Anterior cingulate cortex (tissue), 58 donors: ENCODE results near the gene CEP162.
"Not testable (repeated sequence)": the region's sequence is repeated elsewhere in the genome, so short reads cannot be mapped to it uniquely, and the experiment has no call there.

Experiments used
- DNase-seq, 58 donors: peaks; one replicate each; lab custom pipeline; 2025; lab: John Stamatoyannopoulos, UW

Gene CEP162

DNA sequence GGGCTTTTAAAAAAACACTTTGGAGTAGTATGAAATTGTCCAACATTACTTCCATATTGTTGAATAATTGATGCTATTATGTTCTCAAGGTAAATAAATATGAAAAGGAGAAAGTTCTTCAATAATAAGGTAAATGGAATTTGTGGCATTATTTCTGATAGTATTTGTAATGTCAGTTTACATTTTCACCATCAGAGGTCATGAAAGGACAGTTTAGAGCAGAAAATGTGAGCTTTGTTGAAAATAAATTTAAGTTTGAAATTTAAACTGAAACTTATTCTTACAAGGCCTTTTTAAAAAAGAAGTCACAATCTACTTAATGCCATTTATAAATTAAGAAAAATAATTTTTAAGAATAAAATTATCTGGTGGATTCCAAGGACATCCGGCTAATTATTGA lies 15.8 kb upstream of the CEP162 start:
- no peak for DNase-seq

GRCh38 chr6:84242265-84242664 lies 14.8 kb upstream of the CEP162 start:
- DNase-seq, result no peak

DNA sequence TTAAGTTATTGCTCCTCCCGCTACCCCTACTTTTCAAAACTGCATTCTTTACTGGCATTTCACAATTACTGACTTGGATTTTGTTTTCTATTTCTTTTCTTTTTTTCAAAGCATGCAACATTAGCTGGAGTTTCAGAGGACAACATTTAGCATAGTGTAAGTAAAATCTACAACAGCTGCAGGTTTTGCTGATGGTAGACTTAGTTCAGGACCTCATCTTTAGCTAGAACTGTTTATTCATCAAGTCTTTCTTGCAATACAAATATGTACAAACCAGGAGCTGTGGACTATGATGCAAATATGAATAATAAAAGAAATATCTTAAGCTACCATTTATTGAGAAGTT lies 728 bp upstream of the CEP162 start:
- DNase-seq, result no peak

- DNase-seq, result peak in 5 of 58 donors; percentile 21 to 36 (median 33)
These were observed 404 bp downstream of the CEP162 start for GRCh38 chr6:84227044-84227433.

DNA sequence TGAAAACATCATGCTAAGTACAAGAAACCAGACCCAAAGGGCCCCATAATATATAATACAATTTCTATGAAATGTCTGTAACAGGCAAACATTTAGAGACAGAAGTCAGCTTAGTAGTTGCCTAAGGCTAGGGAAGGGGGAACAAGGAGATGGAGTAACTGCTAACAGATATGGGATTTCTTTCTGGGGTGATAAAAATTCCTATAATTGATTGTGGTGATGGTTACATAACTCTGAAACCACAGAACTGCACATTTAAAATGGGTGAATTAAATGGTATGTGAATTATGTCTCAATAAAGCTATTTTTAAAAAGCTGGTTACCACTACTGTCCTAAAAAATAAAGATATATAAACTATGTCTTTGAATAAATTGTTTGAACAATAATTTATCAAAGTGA lies 3.2 kb downstream of the CEP162 start:
- DNase-seq, result no peak

DNA sequence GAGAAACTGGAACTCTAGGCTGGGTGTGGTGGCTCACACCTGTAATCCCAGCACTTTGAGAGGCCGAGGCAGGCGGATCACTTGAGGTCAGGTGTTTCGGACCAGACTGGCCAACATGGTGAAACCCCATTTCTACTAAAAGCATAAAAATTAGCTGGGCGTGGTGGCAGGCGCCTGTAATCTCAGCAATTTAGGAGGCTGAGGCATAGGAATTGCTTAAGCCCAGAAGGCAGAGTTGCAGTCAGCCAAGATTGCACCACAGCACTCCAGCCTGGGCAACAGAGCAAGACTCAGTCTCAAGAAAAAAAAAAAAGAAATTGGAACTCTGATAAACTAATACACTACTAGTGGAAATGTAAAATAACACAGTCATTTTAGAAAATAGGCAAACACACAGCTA lies 3.8 kb downstream of the CEP162 start:
- DNase-seq, result not testable (repeated sequence)

DNA sequence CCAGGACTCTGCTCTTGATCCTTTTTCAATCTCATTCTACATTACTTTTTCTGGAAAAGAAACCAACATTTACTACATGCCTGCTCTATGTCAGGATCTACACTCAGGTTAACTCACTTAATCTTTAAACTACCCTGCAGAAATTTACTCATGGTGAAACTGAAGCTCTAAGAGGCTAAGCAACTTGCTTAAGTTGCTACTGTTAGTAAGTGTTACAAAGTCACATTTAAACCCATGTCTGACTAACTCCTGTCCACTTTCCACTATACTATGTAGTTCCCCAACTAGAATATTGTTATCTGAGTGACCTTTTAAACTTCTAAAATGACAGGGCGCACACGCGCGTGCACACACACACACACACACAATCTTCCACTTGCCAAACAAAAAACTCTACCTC lies 5.0 kb downstream of the CEP162 start:
- no peak for DNase-seq

GRCh38 chr6:84220809-84221409 lies 6.5 kb downstream of the CEP162 start:
- DNase-seq, result no peak

GRCh38 chr6:84218091-84218490 lies 9.4 kb downstream of the CEP162 start:
- DNase-seq, result no peak

GRCh38 chr6:84213217-84213616 lies 14.2 kb downstream of the CEP162 start:
- DNase-seq, result no peak

DNA sequence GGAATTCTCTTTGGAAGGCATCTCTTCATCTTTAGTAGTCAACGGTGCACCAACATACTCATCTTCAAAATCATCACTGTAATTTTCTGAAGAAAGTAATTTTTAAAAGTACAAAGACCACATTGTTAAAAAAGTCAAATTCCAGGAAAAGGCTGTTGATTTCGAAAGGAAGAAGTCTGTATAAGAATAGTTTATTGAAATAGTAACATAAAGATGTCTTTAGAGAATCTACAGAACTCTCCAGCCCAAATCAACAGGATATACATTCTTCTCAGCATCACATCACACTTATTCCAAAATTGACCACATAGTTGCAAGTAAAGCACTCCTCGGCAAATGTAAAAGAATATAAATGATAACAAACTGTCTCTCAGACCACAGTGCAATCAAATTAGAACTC lies 23.4 kb downstream of the CEP162 start:
- no peak for DNase-seq

DNA sequence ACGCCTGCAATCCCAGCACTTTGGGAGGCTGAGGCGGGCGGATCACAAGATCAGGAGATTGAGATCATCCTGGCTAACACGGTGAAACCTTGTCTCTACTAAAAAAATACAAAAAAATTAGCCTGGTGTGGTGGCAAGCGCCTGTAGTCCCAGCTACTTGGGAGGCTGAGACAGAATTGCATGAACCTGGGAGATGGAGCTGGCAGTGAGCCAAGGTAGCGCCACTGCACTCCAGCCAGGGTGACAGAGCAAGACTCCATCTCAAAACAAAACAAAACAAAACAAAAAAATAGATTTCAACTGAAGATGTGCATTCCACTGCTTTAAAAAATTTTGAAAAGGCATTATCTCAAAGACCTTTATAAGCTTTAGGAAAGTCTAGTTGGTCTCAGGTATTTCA lies 27.5 kb downstream of the CEP162 start:
- DNase-seq, result not testable (repeated sequence)

GRCh38 chr6:84197708-84198107 lies 29.7 kb downstream of the CEP162 start:
- no peak for DNase-seq

- no peak for DNase-seq
These were observed 34.2 kb downstream of the CEP162 start for GRCh38 chr6:84193114-84193708.

GRCh38 chr6:84191802-84192201 lies 35.6 kb downstream of the CEP162 start:
- no peak for DNase-seq

DNA sequence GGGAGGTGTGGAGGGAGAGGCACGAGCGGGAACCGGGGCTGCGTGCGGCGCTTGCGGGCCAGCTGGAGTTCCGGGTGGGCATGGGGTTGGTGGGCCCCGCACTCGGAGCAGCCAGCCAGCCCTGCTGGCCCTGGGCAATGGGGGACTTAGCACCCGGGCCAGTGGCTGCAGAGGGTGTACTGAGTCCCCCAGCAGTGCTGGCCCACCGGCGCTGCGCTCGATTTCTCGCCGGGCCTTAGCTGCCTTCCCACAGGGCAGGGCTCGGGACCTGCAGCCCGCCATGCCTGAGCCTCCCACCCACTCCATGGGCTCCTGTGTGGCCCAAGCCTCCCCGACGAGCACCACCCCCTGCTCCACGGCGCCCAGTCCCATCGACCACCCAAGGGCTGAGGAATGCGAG lies 38.1 kb downstream of the CEP162 start:
- DNase-seq, result not testable (repeated sequence)

DNA sequence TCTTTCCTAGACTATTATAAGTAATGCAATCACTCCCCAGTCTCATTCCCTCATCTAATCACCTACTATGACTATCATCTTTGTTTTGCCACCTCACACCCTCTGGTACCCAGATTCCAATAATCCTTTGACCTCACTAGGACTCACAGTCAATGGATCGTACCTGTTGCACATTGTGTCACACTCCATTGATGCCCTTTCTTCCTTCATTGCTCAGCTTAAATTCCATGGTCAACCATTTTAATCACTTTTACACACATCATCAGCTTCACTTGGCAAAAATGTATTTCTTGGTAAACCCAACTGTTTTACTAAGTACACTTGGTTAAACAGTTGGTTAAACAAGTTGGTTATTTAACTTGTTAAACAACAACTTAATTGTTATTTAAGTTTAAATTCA lies 44.0 kb downstream of the CEP162 start:
- no peak for DNase-seq

DNA sequence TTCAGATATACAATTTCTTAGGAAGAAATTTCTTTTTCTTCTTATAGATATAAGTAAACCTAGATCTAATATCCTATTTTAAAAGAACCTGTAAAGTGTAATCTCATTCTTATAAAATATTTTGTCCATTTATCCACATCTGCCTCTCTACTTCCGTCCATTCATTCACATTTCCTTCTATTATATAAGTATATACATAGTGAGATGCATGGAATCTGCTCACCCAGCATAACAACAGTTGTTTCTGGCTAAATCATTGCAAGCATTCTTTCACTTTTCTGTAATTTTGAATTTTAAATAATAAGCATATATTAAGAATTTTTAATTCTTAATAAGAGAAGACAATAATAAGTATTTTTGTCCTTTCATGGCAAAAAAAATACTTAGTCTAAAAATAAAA lies 45.4 kb downstream of the CEP162 start:
- DNase-seq, result no peak

DNA sequence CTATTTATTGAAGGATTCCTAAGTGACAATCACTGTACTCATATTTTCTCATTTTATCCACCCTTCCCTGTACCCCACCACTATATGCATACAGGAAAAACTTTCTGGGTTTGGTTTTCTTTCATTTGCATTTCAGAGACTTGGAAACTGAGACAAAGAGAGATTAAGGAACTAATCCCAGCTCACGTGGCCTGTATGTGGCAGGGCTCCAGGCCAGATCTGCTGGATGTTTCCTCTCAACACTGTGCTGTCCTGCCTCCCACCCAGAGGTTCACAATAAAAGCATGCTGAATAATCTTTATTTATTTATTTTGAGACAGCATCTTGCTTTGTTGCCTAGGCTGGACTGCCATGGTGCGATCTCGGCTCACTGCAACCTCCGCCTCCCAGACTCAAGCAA lies 50.2 kb downstream of the CEP162 start:
- peak in 1 of 58 donors; percentile 1 for DNase-seq

DNA sequence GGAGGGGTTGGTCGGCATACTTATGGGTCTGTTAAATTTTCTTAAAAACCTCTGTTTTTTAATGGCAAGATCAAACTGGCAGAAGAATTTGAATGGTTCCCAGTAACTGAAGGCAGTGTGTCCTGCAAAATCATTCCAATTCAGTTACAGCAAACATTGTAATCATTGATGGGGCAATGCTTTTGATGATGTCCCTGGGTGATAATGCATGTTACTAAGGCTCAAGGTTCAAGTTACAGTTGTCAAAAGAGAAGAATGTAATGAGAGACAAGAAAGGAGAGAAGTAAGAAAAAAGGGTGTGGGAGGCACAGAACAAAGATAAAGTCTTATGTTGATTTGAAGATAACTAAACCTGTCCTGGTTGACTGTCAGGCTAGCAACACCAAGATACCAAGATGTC lies 54.9 kb downstream of the CEP162 start:
- no peak for DNase-seq

- DNase-seq, result no peak
These were observed 55.4 kb downstream of the CEP162 start for GRCh38 chr6:84172080-84172479.

GRCh38 chr6:84167457-84167856 lies 60.0 kb downstream of the CEP162 start:
- DNase-seq, result no peak

DNA sequence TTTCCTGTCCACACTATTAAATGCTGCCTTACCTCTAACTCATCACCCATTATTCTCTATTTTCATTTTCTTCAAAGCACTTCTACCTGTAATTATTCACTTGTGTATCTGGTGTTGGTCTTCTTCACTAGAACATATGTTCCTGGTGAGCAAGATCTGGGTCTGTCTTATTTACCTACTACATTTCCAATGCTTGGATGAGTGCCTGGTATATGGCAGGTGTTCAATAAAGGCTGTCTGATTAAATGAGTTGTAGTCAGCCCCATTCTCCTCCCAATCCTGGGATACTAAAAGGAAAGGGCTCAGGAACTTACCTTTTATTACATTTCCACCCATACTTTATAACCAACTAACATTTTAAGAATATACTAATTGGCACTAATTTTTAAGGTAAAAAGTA lies 61.0 kb downstream of the CEP162 start:
- DNase-seq, result no peak
